Measurements from ENCODE around the gene VPS51.

VPS51 gene

GRCh38 chr11:65095974-65096806 is at the start of gene VPS51:
TSS of gene VPS51 (plus strand) at chr11:65096214. CDS start at chr11:65096251, 37 bp downstream.
- peak; percentile 72 to 84 (median 77) for DNase-seq (ENCODE audit: low read depth in 3 of 3)

GRCh38 chr11:65047581-65048422 is 48.2 kb upstream of the VPS51 start:
- DNase-seq (ENCODE audit: low read depth in 3 of 3) = peak in 1 of 3 experiments; percentile 31

- DNase-seq (ENCODE audit: low read depth in 3 of 3) = no peak
These were observed 44.6 kb upstream of the VPS51 start for GRCh38 chr11:65051398-65051858.

GRCh38 chr11:65053827-65054508 is 42.0 kb upstream of the VPS51 start:
- DNase-seq (ENCODE audit: low read depth in 3 of 3) = no peak

DNA sequence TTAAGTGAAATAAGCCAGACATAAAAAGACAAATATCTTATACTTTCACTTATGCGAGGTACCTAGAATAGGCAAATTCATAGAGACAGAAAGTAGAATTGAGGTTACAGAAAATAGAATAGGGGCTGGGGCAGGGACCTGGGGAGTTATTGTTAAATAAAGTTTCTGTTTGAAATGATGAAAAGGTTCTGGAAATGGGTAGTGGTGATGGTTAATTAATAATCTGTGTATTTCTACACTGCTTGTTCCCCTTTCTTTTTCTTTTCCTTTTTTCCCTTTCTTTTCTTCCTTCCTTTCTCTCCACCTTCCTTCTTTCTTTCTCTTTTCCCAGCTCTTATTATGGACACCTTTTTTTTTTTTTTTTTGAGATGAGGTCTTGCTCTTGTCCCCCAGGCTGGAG is 40.5 kb upstream of the VPS51 start:
- DNase-seq (ENCODE audit: low read depth in 3 of 3) = no peak

DNA sequence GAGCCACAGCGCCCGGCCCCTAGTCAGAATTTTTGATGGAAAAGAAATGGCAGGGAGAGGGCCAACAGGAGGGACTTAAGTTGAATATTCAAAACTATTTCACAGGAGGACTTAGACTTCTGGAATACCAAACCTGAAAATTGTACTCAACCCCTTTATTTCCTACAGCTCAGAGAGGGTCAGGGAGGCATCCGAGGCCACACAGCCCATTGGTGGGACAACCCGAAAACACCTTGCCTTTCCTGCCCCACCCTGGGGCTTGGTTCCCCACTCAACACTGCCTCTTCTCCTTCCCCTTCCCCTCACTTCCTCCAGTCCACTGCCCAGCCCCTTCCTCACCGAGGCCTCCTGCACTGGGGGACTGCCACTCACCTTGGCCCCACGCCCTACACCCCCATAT is 39.0 kb upstream of the VPS51 start:
- DNase-seq (ENCODE audit: low read depth in 3 of 3) = no peak

- DNase-seq (ENCODE audit: low read depth in 3 of 3) = no peak
These were observed 38.5 kb upstream of the VPS51 start for GRCh38 chr11:65057526-65057925.

DNA sequence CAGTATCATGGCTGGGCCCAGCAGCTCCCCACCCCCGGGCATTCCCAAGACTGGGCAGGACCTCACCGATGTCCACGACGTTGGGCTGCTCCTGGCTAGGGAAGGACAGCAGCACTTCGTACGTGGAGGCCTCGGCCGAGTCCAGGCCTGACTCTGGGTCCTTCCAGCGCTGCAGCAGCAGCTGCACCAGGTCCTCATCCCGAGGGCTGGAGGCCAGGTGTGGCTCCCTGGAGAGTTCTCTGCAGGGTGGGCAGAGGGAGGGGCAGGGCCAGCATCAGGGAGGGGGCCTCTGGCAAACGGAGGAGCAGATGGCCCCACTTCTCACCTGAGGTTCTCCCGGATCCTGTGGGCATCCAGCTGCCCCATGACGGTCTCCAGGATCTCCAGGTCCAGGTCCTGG is 38.0 kb upstream of the VPS51 start:
- no peak for DNase-seq (ENCODE audit: low read depth in 3 of 3)

- no peak for DNase-seq (ENCODE audit: low read depth in 3 of 3)
These were observed 37.5 kb upstream of the VPS51 start, which contains the start of gene NAALADL1 for GRCh38 chr11:65058419-65059054. TSS of gene NAALADL1 (minus strand) at chr11:65058553. CDS start at chr11:65058521, 32 bp downstream.

- no peak for DNase-seq (ENCODE audit: low read depth in 3 of 3)
These were observed 36.5 kb upstream of the VPS51 start for GRCh38 chr11:65059523-65059922.

DNA sequence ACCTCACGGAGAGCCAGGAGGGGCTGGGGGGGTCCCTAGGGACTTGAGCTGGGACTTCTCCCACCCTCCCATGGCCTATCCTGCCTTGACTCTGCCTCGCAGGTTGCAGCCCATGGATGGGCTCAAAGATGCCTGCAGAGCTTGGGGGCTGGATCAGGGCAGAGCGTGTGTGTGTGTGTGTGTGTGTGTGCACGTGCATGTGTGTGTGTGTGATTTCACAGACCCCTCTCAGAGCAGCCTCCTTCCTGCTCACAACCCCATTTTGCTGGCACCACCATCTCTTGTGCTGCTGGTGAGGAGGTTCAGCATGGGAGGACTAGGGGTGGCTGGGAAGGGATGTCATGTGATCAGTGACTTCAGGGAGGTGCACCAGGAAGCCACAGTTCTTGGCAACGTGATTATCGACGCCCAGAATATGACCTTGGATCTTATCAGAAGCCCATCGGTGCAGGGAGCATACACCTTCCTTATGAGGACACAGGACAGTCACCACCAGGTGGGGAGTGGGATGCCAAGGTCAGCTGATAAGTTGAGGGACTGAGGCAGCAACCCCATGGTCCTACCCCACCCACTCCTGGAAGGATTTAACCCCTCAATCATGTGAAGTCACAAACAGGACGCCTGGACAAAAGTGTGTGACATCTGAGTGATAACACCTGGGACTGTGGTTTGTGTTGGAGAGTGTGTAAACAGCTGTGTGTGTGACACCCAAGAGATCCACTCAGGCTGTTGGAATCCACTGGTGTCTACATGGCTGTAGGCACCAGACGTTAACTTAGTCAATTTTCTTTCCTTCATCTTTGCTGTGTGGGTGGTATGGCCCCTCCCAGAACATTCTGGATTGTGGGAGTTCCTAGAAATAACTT is 35.8 kb upstream of the VPS51 start:
- no peak for DNase-seq (ENCODE audit: low read depth in 3 of 3)

- DNase-seq (ENCODE audit: low read depth in 3 of 3) = no peak
These were observed 35.1 kb upstream of the VPS51 start for GRCh38 chr11:65060913-65061408.

DNA sequence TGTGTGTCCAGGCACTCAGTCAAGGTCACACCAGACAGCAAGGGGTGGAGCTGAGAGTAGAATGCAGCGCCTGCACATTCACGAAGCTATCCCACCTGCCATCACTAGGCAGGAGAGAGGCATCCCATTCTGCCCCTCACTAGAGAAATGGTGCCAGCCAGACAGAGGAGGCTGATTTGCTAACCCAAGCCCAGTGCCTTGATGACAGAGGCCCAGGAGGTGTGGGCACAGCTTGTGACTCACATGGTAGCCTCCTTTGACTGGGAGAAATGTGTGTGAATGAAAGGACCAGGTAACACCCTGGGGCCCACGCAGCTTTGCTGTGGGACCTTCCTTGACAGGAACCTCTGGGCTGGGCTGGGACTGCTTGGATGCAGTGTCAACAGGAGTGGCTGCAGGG is 32.5 kb upstream of the VPS51 start:
- no peak for DNase-seq (ENCODE audit: low read depth in 3 of 3)

- no peak for DNase-seq (ENCODE audit: low read depth in 3 of 3)
These were observed 31.2 kb upstream of the VPS51 start for GRCh38 chr11:65064847-65065240.

DNA sequence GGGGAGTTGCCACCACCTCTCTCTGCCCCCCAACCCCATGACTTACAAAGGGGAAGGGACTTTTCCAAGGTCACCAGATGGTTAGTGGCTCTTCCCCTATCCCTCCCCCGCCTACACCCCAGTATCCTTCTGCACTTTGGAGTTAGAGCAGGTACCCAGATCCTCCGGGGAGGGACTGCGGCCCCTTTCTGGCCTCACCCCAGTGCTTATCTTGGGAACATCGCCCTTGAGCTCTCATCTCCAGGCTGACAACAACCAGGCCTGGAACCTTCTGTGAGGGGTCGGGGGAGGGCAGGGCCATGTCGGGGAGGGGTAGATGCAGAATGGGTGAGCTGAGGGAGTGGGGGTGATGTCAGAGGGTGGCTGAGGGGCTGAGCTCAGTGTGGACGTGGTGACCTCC is 30.2 kb upstream of the VPS51 start:
- no peak for DNase-seq (ENCODE audit: low read depth in 3 of 3)

DNA sequence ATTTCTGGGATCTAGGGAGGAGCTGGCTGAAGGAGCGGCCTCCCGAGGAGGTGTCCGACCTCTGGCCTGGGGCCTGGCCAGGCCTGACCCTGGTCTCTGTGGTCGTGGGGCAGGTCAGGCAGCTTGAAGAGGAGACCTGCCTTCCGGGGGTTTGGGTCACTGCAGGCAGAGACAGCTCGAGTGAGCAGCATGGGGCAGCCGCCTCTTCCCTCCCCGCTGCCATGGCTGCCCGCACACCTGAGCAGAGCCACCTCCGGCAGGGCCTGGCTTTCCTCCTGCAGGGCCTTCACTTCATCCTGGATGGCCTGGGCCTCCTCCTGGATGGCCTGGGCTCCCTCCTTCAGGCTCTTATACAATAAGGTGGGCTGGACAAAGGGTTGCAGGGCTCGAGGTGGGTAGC is 29.7 kb upstream of the VPS51 start:
- DNase-seq (ENCODE audit: low read depth in 3 of 3) = no peak

DNA sequence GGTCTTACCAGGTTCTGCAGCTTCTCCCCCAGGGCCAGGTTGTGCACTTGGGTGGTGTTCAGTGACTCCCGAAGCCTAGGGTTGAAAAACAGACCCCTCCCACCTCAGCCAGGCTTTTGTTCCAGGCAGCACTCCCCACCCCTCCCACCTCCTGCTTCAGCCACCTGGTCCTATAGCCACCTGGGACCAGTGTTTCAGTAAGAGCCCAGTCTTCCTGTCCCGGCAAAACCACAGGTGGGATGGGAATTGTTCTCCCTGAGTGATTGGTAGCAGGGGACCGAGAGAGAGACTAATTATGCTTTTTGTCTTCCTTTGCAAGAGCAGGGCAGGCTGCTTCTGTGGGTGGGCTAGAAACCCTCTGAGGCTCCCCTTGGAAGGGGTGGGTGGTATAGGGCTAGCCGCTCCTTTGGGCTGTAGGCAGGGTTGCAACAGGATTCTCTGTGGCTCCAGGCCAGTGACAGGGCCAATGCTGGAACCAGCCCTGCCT is 29.2 kb upstream of the VPS51 start:
- no peak for DNase-seq (ENCODE audit: low read depth in 3 of 3)

DNA sequence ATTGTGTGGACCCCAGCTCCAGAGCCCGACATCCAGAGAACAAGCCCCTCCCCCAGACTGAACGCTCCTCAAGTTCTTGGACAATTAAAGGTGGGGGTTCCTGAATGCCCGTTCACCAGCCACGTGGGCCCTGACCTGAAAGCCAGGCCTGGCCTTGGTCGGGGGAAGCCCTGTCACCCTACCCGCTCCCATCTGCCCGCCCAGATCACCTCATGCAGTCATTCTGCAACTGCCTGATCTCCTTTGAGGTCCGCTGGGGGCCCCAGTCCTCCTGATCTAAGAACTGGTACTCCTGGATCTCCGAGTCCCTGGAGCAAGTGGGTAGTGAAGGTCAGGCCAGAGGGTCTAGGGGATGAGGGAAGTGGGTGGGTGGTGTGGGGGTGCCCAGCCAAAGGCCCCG is 28.6 kb upstream of the VPS51 start:
- no peak for DNase-seq (ENCODE audit: low read depth in 3 of 3)

- no peak for DNase-seq (ENCODE audit: low read depth in 3 of 3)
These were observed 26.8 kb upstream of the VPS51 start for GRCh38 chr11:65069217-65069616.

- no peak for DNase-seq (ENCODE audit: low read depth in 3 of 3)
These were observed 23.9 kb upstream of the VPS51 start for GRCh38 chr11:65071907-65072630.
